Mammary epithelial cell (primary cell): ENCODE data around the gene KCNT1.

ENCODE experiments used
- EZH2 ChIP-seq: IDR thresholded peaks from 2 replicates; pipeline ENCODE4 v1.6.1; 2012; ENCODE audit warnings: low read length, inconsistent platforms, borderline replicate concordance
- TF ChIP-seq, protein P1 (sequence below), 2 donors: IDR thresholded peaks in 1 of 2; conservative IDR thresholded peaks in 1 of 2; 2 replicates each; pipeline ENCODE4 v1.5.1; 2011 to 2012; ENCODE audit warnings: inconsistent platforms in 2 of 2, low read length in 2 of 2, mild to moderate bottlenecking in 2 of 2, control low read depth in 1 of 2, low read depth in 1 of 2; ENCODE audit not compliant: insufficient read depth in 1 of 2; ENCODE audit errors: extremely low read depth in 1 of 2

GRCh38 chr9:135802876-135803419 is 101.0 kb downstream of the KCNT1 start:
- no peak for TF ChIP-seq EZH2
- TF ChIP-seq, protein P1, sequence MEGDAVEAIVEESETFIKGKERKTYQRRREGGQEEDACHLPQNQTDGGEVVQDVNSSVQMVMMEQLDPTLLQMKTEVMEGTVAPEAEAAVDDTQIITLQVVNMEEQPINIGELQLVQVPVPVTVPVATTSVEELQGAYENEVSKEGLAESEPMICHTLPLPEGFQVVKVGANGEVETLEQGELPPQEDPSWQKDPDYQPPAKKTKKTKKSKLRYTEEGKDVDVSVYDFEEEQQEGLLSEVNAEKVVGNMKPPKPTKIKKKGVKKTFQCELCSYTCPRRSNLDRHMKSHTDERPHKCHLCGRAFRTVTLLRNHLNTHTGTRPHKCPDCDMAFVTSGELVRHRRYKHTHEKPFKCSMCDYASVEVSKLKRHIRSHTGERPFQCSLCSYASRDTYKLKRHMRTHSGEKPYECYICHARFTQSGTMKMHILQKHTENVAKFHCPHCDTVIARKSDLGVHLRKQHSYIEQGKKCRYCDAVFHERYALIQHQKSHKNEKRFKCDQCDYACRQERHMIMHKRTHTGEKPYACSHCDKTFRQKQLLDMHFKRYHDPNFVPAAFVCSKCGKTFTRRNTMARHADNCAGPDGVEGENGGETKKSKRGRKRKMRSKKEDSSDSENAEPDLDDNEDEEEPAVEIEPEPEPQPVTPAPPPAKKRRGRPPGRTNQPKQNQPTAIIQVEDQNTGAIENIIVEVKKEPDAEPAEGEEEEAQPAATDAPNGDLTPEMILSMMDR (conservative IDR thresholded peaks at IDR 0.05 in 1 of 2, IDR thresholded peaks at IDR 0.05 in 1 of 2; ENCODE audit: extremely low read depth in 1 of 2, insufficient read depth in 1 of 2, low read depth in 1 of 2, low read length in 2 of 2), result no peak
